ENCODE data around the gene LRMDA.

GRCh38 chr10:75465450-75465827, 34.0 kb downstream of the LRMDA start:
- TF ChIP-seq, protein P1, sequence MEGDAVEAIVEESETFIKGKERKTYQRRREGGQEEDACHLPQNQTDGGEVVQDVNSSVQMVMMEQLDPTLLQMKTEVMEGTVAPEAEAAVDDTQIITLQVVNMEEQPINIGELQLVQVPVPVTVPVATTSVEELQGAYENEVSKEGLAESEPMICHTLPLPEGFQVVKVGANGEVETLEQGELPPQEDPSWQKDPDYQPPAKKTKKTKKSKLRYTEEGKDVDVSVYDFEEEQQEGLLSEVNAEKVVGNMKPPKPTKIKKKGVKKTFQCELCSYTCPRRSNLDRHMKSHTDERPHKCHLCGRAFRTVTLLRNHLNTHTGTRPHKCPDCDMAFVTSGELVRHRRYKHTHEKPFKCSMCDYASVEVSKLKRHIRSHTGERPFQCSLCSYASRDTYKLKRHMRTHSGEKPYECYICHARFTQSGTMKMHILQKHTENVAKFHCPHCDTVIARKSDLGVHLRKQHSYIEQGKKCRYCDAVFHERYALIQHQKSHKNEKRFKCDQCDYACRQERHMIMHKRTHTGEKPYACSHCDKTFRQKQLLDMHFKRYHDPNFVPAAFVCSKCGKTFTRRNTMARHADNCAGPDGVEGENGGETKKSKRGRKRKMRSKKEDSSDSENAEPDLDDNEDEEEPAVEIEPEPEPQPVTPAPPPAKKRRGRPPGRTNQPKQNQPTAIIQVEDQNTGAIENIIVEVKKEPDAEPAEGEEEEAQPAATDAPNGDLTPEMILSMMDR (IDR thresholded peaks at IDR 0.05): no peak
- TF ChIP-seq EZH2 (IDR thresholded peaks at IDR 0.05; ENCODE audit: borderline replicate concordance, insufficient read depth, low read depth, low read length, poor library complexity, severe bottlenecking): no peak
